ENCODE data around the gene EEFSEC.

The EEFSEC gene

DNA sequence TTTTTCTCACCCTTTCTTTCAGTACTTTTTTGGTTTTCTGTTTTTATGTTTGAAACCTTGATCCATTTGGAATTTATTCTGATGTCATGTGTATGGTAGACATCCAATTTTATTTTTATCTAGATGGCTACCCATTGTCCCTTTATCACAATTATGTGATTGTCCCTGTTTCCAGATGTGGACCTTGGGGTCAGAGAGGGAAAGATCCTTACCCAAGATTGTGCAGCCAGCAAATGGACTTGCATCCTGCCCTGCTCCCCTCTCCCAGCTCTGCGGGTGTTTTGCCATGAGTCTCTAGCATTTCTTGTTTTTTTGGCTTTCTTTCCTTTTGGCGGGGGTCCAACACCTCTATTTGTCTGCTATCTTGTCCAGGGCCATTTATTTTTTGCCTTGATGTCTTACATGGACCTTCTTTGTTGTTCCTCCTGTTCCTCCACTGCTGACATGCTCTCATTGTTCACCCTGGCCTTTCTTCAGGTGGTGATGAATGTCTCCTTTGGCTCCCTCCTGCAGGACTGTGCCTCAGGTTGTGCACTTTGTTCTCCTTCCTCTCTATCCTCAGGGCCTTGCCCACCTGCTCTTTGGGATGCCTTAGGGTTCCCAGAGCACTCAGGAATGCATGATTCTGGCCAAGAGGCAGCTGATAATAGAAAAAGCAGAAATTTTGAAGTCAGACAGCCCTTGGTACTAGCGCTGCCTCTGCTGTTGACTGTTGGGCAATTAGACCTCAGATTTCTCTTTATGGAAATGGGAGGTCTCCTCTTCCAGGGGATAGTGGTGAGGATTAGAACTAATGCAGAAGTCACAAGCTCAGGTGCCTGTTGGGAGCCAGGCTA lies 84.3 kb downstream of the EEFSEC start:
- Histone ChIP-seq H4K20me1 (ENCODE audit: insufficient read depth, low read length) (no peaks in the 10 kb centered on the region; the same call in 1 of the 2 replicates), H3K27me3 (replicated peaks; ENCODE audit: insufficient read depth, low read length) (no peaks in the 10 kb centered on the region), H2AFZ (ENCODE audit: low read length) (no peak overlapping the region), H3K9ac (ENCODE audit: low read length) (no peak overlapping the region), H3K4me2 (ENCODE audit: low read depth, low read length) (no peak overlapping the region), H3K36me3 (replicated peaks; ENCODE audit: insufficient read depth, low read length) (no peaks in the 10 kb centered on the region), H3K27ac (ENCODE audit: low read length) (no peak overlapping the region), H3K9me3 (replicated peaks; ENCODE audit: insufficient read depth, low read length) (no peaks in the 10 kb centered on the region), H3K4me1 (ENCODE audit: low read length) (no peaks in the 10 kb centered on the region), H3K79me2 (ENCODE audit: low read length) (peaks cover 3% of the 10 kb centered on the region; the same call in 1 of the 2 replicates), H3K9me2 (replicated peaks; ENCODE audit: insufficient read depth, low read length) (no peaks in the 10 kb centered on the region), H3F3A (ENCODE audit: insufficient read depth, low read length) (no peaks in the 10 kb centered on the region), H3K4me3 (ENCODE audit: low read length) (no peak overlapping the region)
- no peak for DNase-seq
- no peak for TF ChIP-seq EZH2 (optimal IDR thresholded peaks at IDR 0.05; ENCODE audit: low read depth, low read length)
- no peak for TF ChIP-seq EZH2phosphoT487 (IDR thresholded peaks at IDR 0.05; ENCODE audit: low read length)
- TF ChIP-seq, protein P1, sequence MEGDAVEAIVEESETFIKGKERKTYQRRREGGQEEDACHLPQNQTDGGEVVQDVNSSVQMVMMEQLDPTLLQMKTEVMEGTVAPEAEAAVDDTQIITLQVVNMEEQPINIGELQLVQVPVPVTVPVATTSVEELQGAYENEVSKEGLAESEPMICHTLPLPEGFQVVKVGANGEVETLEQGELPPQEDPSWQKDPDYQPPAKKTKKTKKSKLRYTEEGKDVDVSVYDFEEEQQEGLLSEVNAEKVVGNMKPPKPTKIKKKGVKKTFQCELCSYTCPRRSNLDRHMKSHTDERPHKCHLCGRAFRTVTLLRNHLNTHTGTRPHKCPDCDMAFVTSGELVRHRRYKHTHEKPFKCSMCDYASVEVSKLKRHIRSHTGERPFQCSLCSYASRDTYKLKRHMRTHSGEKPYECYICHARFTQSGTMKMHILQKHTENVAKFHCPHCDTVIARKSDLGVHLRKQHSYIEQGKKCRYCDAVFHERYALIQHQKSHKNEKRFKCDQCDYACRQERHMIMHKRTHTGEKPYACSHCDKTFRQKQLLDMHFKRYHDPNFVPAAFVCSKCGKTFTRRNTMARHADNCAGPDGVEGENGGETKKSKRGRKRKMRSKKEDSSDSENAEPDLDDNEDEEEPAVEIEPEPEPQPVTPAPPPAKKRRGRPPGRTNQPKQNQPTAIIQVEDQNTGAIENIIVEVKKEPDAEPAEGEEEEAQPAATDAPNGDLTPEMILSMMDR (IDR thresholded peaks at IDR 0.05; ENCODE audit: low read length): no peak

DNA sequence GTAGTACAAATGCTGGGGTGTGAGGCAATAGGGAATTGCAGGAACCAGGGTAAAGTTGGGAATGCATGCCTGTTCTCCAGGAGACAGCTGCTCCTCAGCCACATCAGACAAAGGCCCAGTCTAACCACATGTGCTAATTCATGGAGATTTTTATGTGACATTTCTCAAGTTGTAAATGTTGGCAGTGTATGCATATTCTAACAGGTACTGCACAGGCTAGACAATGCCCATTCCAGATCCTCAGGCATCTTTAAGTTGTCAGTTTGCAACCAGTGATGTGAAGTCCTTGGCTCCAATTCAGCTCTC lies 84.9 kb downstream of the EEFSEC start:
- no peaks in the 10 kb centered on the region for H3K36me3 ChIP-seq (replicated peaks; ENCODE audit: insufficient read depth, low read length)
- H3F3A ChIP-seq (ENCODE audit: insufficient read depth, low read length): no peaks in the 10 kb centered on the region
- H3K79me2 ChIP-seq (ENCODE audit: low read length): peaks cover 3% of the 10 kb centered on the region; the same call in 1 of the 2 replicates
- no peaks in the 10 kb centered on the region for H3K4me1 ChIP-seq (ENCODE audit: low read length)
- H3K27ac ChIP-seq (ENCODE audit: low read length): no peak overlapping the region
- no peaks in the 10 kb centered on the region for H3K27me3 ChIP-seq (replicated peaks; ENCODE audit: insufficient read depth, low read length)
- no peak overlapping the region for H3K9ac ChIP-seq (ENCODE audit: low read length)
- H3K4me3 ChIP-seq (ENCODE audit: low read length): no peak overlapping the region
- H2AFZ ChIP-seq (ENCODE audit: low read length): no peak overlapping the region
- H4K20me1 ChIP-seq (ENCODE audit: insufficient read depth, low read length): no peaks in the 10 kb centered on the region; the same call in 1 of the 2 replicates
- TF ChIP-seq, protein P1 (IDR thresholded peaks at IDR 0.05; ENCODE audit: low read length): no peak
- TF ChIP-seq EZH2phosphoT487 (IDR thresholded peaks at IDR 0.05; ENCODE audit: low read length): no peak
- no peak for TF ChIP-seq EZH2 (optimal IDR thresholded peaks at IDR 0.05; ENCODE audit: low read depth, low read length)
- no peak for DNase-seq
- no peak overlapping the region for H3K4me2 ChIP-seq (ENCODE audit: low read depth, low read length)
- no peaks in the 10 kb centered on the region for H3K9me2 ChIP-seq (replicated peaks; ENCODE audit: insufficient read depth, low read length)
- no peaks in the 10 kb centered on the region for H3K9me3 ChIP-seq (replicated peaks; ENCODE audit: insufficient read depth, low read length)

DNA sequence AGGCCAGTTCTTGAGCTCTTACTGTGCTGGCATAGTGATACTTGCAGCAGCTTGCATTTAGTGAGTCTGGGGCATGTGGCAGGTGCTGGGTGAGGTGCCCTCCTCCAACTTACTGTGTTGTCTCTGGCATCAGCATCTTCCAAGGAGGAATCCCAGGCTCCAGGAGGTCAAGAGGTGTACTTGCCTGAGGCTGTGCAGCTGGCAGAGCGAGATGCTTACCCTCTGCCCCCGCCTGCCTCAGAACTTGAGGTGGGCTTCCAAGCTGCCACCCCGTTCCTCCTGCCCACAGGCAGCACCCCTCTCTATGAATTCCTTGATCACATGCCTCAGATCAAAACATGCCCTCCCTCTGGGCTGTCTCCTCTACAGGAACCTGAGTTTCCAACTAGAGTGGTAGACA lies 86.0 kb downstream of the EEFSEC start:
- Histone ChIP-seq H3K4me1 (ENCODE audit: low read length) (no peaks in the 10 kb centered on the region), H2AFZ (ENCODE audit: low read length) (no peak overlapping the region), H3K9me3 (replicated peaks; ENCODE audit: insufficient read depth, low read length) (no peaks in the 10 kb centered on the region), H3K79me2 (ENCODE audit: low read length) (peaks cover 3% of the 10 kb centered on the region; the same call in 1 of the 2 replicates), H3K4me3 (ENCODE audit: low read length) (no peak overlapping the region), H3K9me2 (replicated peaks; ENCODE audit: insufficient read depth, low read length) (no peaks in the 10 kb centered on the region), H4K20me1 (ENCODE audit: insufficient read depth, low read length) (no peaks in the 10 kb centered on the region; the same call in 1 of the 2 replicates), H3K27me3 (replicated peaks; ENCODE audit: insufficient read depth, low read length) (no peaks in the 10 kb centered on the region), H3K4me2 (ENCODE audit: low read depth, low read length) (no peak overlapping the region), H3K9ac (ENCODE audit: low read length) (no peak overlapping the region), H3K27ac (ENCODE audit: low read length) (no peak overlapping the region), H3K36me3 (replicated peaks; ENCODE audit: insufficient read depth, low read length) (no peaks in the 10 kb centered on the region), H3F3A (ENCODE audit: insufficient read depth, low read length) (no peaks in the 10 kb centered on the region)
- DNase-seq: no peak
- TF ChIP-seq EZH2 (optimal IDR thresholded peaks at IDR 0.05; ENCODE audit: low read depth, low read length) (no peak), EZH2phosphoT487 (IDR thresholded peaks at IDR 0.05; ENCODE audit: low read length) (no peak)
- TF ChIP-seq, protein P1 (IDR thresholded peaks at IDR 0.05; ENCODE audit: low read length): no peak

Data from MM.1S (cell line).